Hepatocyte (in vitro differentiated cells): Measurements from ENCODE around the gene MRPL20. TPM values are rescaled to one million over a fixed set of nuclear protein-coding genes. Genes with fewer than 3 reads are reported as not detected.
"Not testable (repeated sequence)": the region's sequence is repeated elsewhere in the genome, so short reads cannot be mapped to it uniquely, and the experiment has no call there.

Experiments
- DNase-seq: peaks from one replicate; pipeline ENCODE4 v3.0.0-alpha.2; 2016; ENCODE audit warnings: low spot score
- H2AFZ ChIP-seq: fragments of 200-600 bp; sonication (generic); 2 replicates; pipeline ENCODE4 v1.6.0; 2016; ENCODE audit warnings: antibody characterized with exemption, mild to moderate bottlenecking
- H3K27ac ChIP-seq: fragments of 200-600 bp; sonication (generic); 2 replicates; pipeline ENCODE4 v1.5.1; 2016; ENCODE audit warnings: mild to moderate bottlenecking
- H3K27me3 ChIP-seq: fragments of 200-600 bp; sonication (generic); 2 replicates; pipeline ENCODE4 v1.6.1; 2016
- H3K36me3 ChIP-seq: fragments of 200-600 bp; sonication (generic); replicated peaks from 2 replicates; pipeline ENCODE4 v1.5.1; 2016; ENCODE audit warnings: low read depth; ENCODE audit not compliant: insufficient read depth
- H3K4me1 ChIP-seq: fragments of 200-600 bp; sonication (generic); 2 replicates; pipeline ENCODE4 v1.5.1; 2016; ENCODE audit warnings: mild to moderate bottlenecking, moderate library complexity; ENCODE audit not compliant: insufficient read depth
- H3K4me2 ChIP-seq: fragments of 200-600 bp; sonication (generic); 2 replicates; pipeline ENCODE4 v1.6.0; 2016
- H3K4me3 ChIP-seq: fragments of 200-600 bp; sonication (generic); 2 replicates; pipeline ENCODE4 v1.5.1; 2016; ENCODE audit warnings: mild to moderate bottlenecking
- H3K79me2 ChIP-seq: fragments of 200-600 bp; sonication (generic); 2 replicates; pipeline ENCODE4 v1.6.0; 2017; ENCODE audit warnings: mild to moderate bottlenecking
- H3K9me2 ChIP-seq: fragments of 200-600 bp; sonication (generic); replicated peaks from 2 replicates; pipeline ENCODE4 v1.6.0; 2017; ENCODE audit warnings: mild to moderate bottlenecking; ENCODE audit not compliant: insufficient read depth
- H3K9me3 ChIP-seq: fragments of 200-600 bp; sonication (generic); 2 replicates; pipeline ENCODE4 v1.5.1; 2016; ENCODE audit warnings: low read depth, mild to moderate bottlenecking
- H4K20me1 ChIP-seq: fragments of 200-600 bp; sonication (generic); 2 replicates; pipeline ENCODE4 v1.6.0; 2016; ENCODE audit warnings: mild to moderate bottlenecking; ENCODE audit not compliant: insufficient read depth, poor library complexity, severe bottlenecking
- CTCF ChIP-seq: fragments of 200-600 bp; sonication (generic); IDR thresholded peaks from 2 replicates; pipeline ENCODE4 v1.5.1; 2016; ENCODE audit warnings: antibody characterized with exemption, mild to moderate bottlenecking; ENCODE audit not compliant: poor library complexity
- EZH2 ChIP-seq: fragments of 200-600 bp; sonication (generic); IDR thresholded peaks from 2 replicates; pipeline ENCODE4 v1.6.1; 2016; ENCODE audit warnings: antibody characterized with exemption, mild to moderate bottlenecking, borderline replicate concordance
- EZH2phosphoT487 ChIP-seq: fragments of 200-600 bp; sonication (generic); IDR thresholded peaks from one replicate; pipeline ENCODE4 v1.6.1; 2018; ENCODE audit warnings: antibody characterized with exemption, mild to moderate bottlenecking, low read depth, moderate library complexity; ENCODE audit not compliant: unreplicated experiment, severe bottlenecking
- WGBS: methylation state at CpG from one replicate; pipeline ENCODE4 v1.1.6; 2016; ENCODE audit warnings: low lambda C conversion rate; ENCODE audit errors: missing lambda C conversion rate; 5-methylcytosine and 5-hydroxymethylcytosine counted together
- polyA plus RNA-seq: library from polyadenylated mRNA; unstranded; fragments of >200 nt; fragmentation: Nextera tagmentation; extraction: Ambion mirVana; gene quantifications from 2 replicates; pipeline ENCODE4 v1.2.1, GENCODE V29; 2016
- total RNA-seq: library from RNA; depleted of rRNA; stranded (reverse); fragments of >200 nt; gene quantifications from 2 replicates; pipeline ENCODE4 v1.2.3, GENCODE V29; 2014

The MRPL20 gene
- total and polyA plus RNA-seq, 2 experiments from 2014 or later: 107 to 193 TPM

GRCh38 chr1:1452882-1453281 is 45.8 kb upstream of the MRPL20 start:
- no peak overlapping the region for H3K4me2 ChIP-seq
- DNase-seq: no peak
- TF ChIP-seq CTCF (no peak), EZH2phosphoT487 (no peak), EZH2 (no peak)
- no peaks in the 10 kb centered on the region for H3K79me2 ChIP-seq
- no peaks in the 10 kb centered on the region for H3K27me3 ChIP-seq
- no peaks in the 10 kb centered on the region for H4K20me1 ChIP-seq
- no peaks in the 10 kb centered on the region for H3K36me3 ChIP-seq
- H2AFZ ChIP-seq: no peak overlapping the region
- H3K9me2 ChIP-seq: no peaks in the 10 kb centered on the region
- no peaks in the 10 kb centered on the region for H3K9me3 ChIP-seq
- WGBS: 97% methylated on average over 16 of the region's 16 CpGs
- H3K4me1 ChIP-seq: no peaks in the 10 kb centered on the region
- no peak overlapping the region for H3K4me3 ChIP-seq
- no peak overlapping the region for H3K27ac ChIP-seq

- not testable (repeated sequence) for H3K79me2 ChIP-seq, H3K27me3 ChIP-seq, H3K9me3 ChIP-seq, H3K4me3 ChIP-seq, H2AFZ ChIP-seq, H3K4me1 ChIP-seq, DNase-seq, H3K4me2 ChIP-seq, H4K20me1 ChIP-seq, H3K36me3 ChIP-seq, H3K27ac ChIP-seq, H3K9me2 ChIP-seq
- 72% methylated on average over 8 of the region's 8 CpGs for WGBS
These were observed 45.3 kb upstream of the MRPL20 start for GRCh38 chr1:1452365-1452739.

DNA sequence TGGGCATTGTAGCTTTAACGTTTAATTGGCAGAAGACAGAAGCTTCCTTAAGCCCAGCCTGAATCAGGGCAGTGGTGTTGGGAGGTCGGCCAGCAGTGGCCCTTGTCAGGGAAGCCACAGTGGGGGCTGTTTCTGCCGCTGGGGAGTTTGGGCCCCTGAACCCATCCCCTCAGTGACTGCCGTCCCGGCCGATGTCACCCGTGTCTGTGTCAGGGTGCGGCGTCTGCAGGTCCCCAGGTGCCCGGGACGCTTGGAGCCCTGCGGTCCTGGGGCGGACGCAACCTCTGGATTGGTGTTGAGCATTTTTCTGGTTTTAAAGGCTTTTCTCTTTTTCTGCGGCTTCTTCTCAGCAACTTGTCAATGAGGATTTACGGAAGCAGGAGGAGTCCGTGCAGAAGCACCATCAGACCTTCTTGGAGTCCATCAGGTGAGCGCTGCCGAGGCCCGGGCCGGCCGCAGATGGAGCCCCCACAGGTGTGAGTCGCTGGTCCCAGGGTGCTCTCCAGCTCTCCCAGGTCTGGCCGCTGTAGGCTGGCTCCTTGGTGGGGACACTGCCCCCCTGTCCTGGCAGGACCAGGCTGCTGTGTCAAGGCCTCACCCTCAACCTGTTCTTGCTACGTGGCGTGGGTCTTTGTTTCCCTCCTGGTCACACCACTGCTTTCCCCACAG is 44.7 kb upstream of the MRPL20 start:
- H4K20me1 ChIP-seq: no peaks in the 10 kb centered on the region
- 93% methylated on average over 26 of the region's 26 CpGs for WGBS
- H2AFZ ChIP-seq: no peak overlapping the region
- DNase-seq: no peak
- no peak for TF ChIP-seq EZH2
- no peak for TF ChIP-seq EZH2phosphoT487
- no peak for TF ChIP-seq CTCF
- no peaks in the 10 kb centered on the region for H3K9me2 ChIP-seq
- no peaks in the 10 kb centered on the region for H3K36me3 ChIP-seq
- no peak overlapping the region for H3K4me2 ChIP-seq
- H3K4me1 ChIP-seq: no peaks in the 10 kb centered on the region
- H3K27me3 ChIP-seq: no peaks in the 10 kb centered on the region
- no peaks in the 10 kb centered on the region for H3K79me2 ChIP-seq
- no peak overlapping the region for H3K4me3 ChIP-seq
- no peak overlapping the region for H3K27ac ChIP-seq
- no peaks in the 10 kb centered on the region for H3K9me3 ChIP-seq

- H3K4me1 ChIP-seq, H4K20me1 ChIP-seq, DNase-seq, H3K79me2 ChIP-seq, H2AFZ ChIP-seq, H3K4me3 ChIP-seq, H3K9me3 ChIP-seq, H3K27me3 ChIP-seq, H3K4me2 ChIP-seq, H3K9me2 ChIP-seq, H3K36me3 ChIP-seq, H3K27ac ChIP-seq: not testable (repeated sequence)
- 85% methylated on average over 15 of the region's 22 CpGs for WGBS
These were observed 43.5 kb upstream of the MRPL20 start for GRCh38 chr1:1450616-1451015.
